ENCODE results near the gene LORICRIN.

Gene LORICRIN

DNA sequence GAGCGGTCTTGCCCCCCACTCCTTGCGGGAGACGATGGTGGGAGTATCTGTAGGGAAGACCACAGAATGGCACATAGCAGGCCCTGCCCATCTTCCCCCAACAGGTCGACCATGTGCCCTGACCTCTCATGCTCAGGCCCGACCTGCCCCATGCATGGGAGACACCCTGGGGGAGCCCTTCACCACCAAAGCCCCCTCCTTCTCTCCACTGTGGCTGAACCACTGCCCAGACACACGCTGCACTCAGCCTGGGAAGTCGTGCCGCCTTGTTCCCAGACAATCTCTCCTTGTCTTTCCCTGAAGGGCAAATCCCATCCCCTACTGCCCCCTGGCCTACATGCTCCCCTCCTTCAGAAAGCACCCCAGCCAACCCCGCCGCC lies 47.7 kb downstream of the LORICRIN start:
- no peak for DNase-seq

DNA sequence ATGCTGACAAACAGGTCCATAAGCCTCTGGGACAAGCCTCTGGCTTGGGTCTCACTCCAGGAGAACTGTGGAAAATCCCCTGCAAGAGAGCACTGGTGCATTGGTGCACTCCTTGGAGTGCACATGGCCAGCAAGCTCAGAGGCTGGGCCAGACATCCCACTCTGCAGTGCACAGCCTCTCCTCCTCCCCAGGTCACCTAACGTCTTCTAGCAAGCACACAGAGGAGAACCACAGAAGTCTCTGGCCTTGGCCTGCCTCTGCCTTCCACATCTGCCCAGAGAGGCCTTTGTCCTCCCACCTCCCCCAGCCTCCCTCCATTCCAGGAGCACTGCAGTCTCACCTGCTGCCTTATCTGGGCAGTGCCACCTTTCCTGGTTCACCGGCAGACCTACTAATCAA lies 49.1 kb downstream of the LORICRIN start:
- no peak for DNase-seq

DNA sequence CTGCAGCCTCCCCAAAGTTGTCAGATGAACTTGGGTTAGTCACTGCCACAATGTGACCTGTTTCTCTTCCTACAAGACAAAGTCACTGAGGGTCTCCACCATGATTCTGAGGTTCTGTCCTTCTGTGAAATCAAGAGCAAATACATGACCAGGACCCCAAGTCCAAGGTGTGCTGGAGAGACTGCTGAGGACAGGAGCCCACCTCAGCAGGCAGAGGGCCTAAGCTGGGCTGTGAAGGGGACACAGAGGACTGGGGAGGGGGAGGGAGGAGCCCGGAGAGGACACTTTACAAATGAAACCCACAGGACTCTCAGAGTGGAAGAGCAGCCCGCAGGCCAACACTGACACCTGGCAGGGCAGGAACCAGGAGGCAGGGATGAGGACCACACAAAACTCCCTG lies 50.0 kb downstream of the LORICRIN start:
- no peak for DNase-seq

DNA sequence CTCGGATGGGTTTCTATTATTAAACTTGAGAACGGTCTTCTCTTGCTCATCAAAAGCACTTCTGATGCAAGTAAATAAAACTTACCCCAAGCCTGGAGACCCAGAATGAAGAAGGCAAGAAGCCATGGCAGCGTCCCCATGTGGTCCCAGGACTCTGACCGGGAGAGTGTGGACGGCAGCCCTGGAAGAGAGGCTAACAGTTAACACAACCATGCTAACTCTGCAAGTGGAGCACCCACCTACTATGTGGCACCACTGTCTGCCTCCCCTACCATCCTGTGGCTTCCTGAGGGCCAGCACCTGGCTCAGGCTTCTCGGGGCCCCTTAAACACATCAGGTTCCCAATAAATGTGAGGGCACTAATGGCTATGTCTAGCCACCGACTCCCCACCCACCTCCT lies 51.0 kb downstream of the LORICRIN start:
- DNase-seq, result no peak
